Tibial artery (tissue), 4 donors: ENCODE results near the gene NABP1.

ENCODE experiments used
- DNase-seq, 2 donors: peaks; one replicate each; pipeline ENCODE4 v3.0.0-alpha.2; 2019
- H3K27ac ChIP-seq, 2 donors: fragments of 200-600 bp; sonication (generic) in 1 of 2; 1 replicate in 1 of 2; 2 replicates in 1 of 2; pipeline ENCODE4 v1.5.1; 2018 to 2019; ENCODE audit warnings: mild to moderate bottlenecking in 1 of 2
- H3K27me3 ChIP-seq, 2 donors: fragments of 200-600 bp; sonication (generic) in 1 of 2; one replicate each; pipeline versions ENCODE4 v1.5.1 to v1.6.0; 2016 to 2019
- H3K36me3 ChIP-seq, 3 donors: fragments of 200-600 bp; sonication (generic) in 2 of 3; one replicate each; pipeline ENCODE4 v1.5.1; 2016 to 2019; ENCODE audit warnings: mild to moderate bottlenecking in 2 of 3
- H3K4me1 ChIP-seq, 4 donors: fragments of 200-600 bp; sonication (generic) in 2 of 4; 1 replicate in 3 of 4; 2 replicates in 1 of 4; pipeline ENCODE4 v1.5.1; 2016 to 2019
- H3K4me3 ChIP-seq, 2 donors: fragments of 200-600 bp; sonication (generic) in 1 of 2; 1 replicate in 1 of 2; 2 replicates in 1 of 2; pipeline ENCODE4 v1.5.1; 2018 to 2019; ENCODE audit warnings: mild to moderate bottlenecking in 2 of 2
- H3K9me3 ChIP-seq, 3 donors: fragments of 200-600 bp; sonication (generic) in 1 of 3; one replicate each; pipeline ENCODE4 v1.5.1; 2016 to 2019
- intact Hi-C: fragments of 100-400 bp; cut with DNase I; formaldehyde crosslinking; loops from one replicate; pipeline ENCODE4 v1.15.0; 2023; ENCODE audit warnings: low total_unique reads
- TF ChIP-seq, protein P1 (sequence below), 2 experiments: fragments of 200-600 bp in 1 of 2; fragments of 450-650 bp in 1 of 2; IDR thresholded peaks; one replicate each; pipeline ENCODE4 v1.5.1; 2017 to 2019; ENCODE audit warnings: antibody characterized with exemption in 2 of 2, mild to moderate bottlenecking in 1 of 2, moderate library complexity in 1 of 2

NABP1 gene, protein sequence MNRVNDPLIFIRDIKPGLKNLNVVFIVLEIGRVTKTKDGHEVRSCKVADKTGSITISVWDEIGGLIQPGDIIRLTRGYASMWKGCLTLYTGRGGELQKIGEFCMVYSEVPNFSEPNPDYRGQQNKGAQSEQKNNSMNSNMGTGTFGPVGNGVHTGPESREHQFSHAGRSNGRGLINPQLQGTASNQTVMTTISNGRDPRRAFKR

DNA sequence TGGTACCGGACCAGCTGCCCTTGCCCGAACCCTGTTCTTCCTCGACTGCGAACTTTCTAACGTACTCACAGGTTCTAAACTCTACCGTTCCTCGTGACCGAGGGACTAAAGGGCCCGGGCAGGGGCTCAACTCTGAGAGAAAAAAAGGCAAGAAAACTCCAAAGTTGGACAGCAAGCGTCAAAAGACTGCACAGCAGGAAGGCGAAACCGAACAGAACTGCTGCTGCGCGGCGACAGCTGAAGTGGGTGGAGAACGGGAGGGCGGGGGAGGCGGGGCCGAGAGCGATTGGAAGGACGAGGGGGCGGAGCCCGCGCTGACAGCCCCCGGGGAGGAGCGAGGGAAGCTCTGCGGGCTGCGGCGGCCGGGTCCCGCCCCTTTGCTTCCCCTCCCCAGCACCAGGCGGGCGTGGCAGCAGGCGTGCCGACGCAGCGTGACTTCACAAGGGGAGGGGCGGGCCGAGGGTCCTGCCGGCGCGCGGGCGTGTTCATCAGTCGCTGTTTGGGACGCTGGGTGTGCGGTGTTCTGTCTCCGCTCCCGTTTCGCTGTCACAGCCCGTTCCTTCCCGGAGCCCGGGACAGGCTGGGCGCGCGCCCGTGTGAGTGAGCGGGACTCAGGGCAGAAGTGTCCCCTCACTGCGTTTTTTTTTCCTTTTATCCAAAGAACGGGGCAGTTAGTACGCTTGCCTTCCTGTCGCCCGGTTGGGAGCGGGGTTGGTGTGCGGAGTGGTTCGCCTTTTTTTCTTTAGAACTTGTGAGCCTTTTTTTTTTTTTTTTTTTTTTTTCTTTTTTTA, at the start of gene NABP1:
Gene NABP1, plus strand, starts transcription at position 491 of the 791 bp plus-strand sequence. CDS start 479 bp downstream, outside the sequence.
- Histone ChIP-seq H3K4me3 (peak within 1 kb of the TSS; percentile 63 to 70), H3K9me3 (no peaks in the 10 kb centered on the region), H3K4me1 (peaks cover 0 to 39% (median 8%) of the 10 kb centered on the region in 4 donors), H3K27ac (peak within 1 kb of the TSS; percentile 94 to 95), H3K27me3 (no peaks in the 10 kb centered on the region), H3K36me3 (peaks cover 0 to 5% (median 2%) of the 10 kb centered on the region in 3 donors)
- TF ChIP-seq, protein P1, sequence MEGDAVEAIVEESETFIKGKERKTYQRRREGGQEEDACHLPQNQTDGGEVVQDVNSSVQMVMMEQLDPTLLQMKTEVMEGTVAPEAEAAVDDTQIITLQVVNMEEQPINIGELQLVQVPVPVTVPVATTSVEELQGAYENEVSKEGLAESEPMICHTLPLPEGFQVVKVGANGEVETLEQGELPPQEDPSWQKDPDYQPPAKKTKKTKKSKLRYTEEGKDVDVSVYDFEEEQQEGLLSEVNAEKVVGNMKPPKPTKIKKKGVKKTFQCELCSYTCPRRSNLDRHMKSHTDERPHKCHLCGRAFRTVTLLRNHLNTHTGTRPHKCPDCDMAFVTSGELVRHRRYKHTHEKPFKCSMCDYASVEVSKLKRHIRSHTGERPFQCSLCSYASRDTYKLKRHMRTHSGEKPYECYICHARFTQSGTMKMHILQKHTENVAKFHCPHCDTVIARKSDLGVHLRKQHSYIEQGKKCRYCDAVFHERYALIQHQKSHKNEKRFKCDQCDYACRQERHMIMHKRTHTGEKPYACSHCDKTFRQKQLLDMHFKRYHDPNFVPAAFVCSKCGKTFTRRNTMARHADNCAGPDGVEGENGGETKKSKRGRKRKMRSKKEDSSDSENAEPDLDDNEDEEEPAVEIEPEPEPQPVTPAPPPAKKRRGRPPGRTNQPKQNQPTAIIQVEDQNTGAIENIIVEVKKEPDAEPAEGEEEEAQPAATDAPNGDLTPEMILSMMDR (IDR thresholded peaks at IDR 0.05): no peak
- intact Hi-C loops: no loop called here
- peak; percentile 98 to 99 for DNase-seq

DNA sequence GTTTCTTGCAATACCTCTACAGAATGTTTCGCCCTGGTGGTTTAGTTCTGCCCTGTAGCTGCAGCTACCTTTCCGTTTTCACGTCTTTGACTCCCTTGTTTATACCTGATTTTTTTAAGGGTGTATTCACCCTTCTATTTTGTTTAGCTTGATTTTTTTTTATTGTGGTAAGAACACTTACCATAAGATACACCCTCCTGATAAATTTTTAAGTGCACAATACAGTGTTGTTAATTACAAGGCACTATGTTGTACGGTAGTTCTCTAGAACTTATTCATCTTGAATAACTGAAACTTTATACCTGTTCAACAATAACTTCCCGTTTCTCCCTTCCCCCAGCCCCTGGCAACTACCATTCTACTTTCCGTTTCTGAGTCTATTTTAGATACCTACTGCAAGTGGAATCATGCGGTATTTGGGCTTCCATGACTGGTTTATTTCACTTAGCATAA, 48.9 kb upstream of the NABP1 start:
- Histone ChIP-seq H3K9me3 (no peaks in the 10 kb centered on the region), H3K36me3 (no peaks in the 10 kb centered on the region), H3K27me3 (no peaks in the 10 kb centered on the region), H3K27ac (no peak overlapping the region), H3K4me1 (peaks cover 0 to 6% (median 2%) of the 10 kb centered on the region in 4 donors), H3K4me3 (no peak overlapping the region)
- intact Hi-C loops: no loop called here
- TF ChIP-seq, protein P1 (IDR thresholded peaks at IDR 0.05): no peak
- no peak for DNase-seq

DNA sequence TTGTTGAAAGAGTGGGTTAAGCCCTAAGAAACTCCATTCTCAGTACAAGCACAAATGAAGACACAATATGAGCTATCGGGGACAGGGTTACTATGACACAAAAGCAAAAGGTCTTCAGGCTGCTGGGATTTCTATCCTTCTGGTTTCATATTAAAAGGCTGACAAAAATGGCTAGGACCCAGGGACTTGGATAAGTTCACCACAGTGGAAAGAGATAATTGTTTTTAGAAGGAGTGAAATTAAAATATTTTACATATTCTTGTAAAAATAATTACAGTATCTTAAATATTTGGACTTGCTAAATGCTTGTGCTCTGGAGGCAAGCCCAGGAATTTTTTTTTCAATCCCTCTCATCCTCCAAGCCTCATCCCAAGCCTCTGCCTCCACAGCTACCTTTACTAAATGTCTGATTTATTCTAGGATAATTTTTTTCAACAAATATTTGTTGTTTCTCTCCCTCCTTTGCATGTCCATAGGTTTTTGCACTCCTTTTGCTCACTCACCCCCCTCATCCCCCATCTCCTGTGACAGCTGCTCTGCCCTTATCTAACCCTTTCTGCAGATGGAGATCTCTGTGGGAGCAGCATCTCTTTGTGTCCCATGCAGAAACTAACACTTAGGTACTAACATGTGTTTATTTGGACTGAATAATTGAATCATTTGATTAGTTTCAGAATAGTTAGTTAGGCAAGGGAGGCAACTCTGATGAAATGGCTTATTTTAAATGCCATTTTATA, 47.8 kb upstream of the NABP1 start:
- Histone ChIP-seq H3K27me3 (no peaks in the 10 kb centered on the region), H3K4me3 (no peak overlapping the region), H3K9me3 (no peaks in the 10 kb centered on the region), H3K27ac (no peak overlapping the region), H3K36me3 (no peaks in the 10 kb centered on the region), H3K4me1 (peaks cover 0 to 7% (median 2%) of the 10 kb centered on the region in 4 donors)
- DNase-seq: no peak
- TF ChIP-seq, protein P1 (IDR thresholded peaks at IDR 0.05): no peak
- intact Hi-C loops: no loop called here

DNA sequence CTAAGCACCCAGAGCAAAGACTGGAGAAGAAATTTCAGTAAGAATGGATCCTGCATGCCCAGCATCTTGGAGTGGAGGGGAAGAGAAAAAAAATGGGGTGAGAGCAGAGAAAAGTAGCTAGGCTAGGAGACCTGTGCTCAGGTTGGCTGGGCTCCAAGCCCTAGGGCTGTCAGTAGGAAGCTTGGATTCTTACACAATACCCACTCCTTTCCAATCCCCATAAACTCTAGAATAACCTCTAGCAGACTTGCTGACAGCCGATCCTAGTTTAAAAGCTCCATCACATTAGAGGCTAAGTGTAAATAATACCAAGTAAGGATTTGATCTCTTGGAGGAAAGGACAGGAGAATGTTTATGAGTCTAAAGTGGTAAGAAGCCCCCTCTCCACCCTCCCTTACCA, 46.2 kb upstream of the NABP1 start:
- peak in 1 of 2 donors; percentile 31 for DNase-seq
- H3K4me3 ChIP-seq: no peak overlapping the region
- no peaks in the 10 kb centered on the region for H3K36me3 ChIP-seq
- TF ChIP-seq, protein P1 (IDR thresholded peaks at IDR 0.05): no peak
- H3K27me3 ChIP-seq: no peaks in the 10 kb centered on the region
- peaks cover 0 to 23% (median 9%) of the 10 kb centered on the region in 4 donors for H3K4me1 ChIP-seq
- H3K9me3 ChIP-seq: no peaks in the 10 kb centered on the region
- no peak overlapping the region for H3K27ac ChIP-seq
- intact Hi-C loops: no loop called here

DNA sequence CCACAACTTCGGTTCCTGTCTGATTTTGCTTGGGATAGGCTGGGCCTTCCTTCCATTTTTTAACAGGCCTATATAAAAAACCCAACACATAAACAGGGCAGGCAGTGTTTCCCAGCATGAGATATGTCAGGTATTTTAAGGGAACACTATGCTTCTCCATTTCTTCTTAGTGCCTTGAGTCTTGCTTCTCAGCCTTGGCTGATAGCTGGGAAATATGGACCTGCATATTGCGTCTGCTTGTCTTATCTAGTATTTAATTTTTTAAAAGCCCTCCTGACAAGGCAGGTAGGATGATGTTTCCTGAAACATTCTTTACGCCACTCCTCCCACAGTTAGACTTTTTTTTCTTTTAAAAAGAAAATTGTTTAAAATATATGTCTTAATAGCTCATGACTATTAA, 45.5 kb upstream of the NABP1 start:
- intact Hi-C loops: no loop called here
- TF ChIP-seq, protein P1 (IDR thresholded peaks at IDR 0.05): no peak
- H3K9me3 ChIP-seq: no peaks in the 10 kb centered on the region
- no peak overlapping the region for H3K4me3 ChIP-seq
- H3K36me3 ChIP-seq: no peaks in the 10 kb centered on the region
- no peak overlapping the region for H3K27ac ChIP-seq
- DNase-seq: no peak
- no peaks in the 10 kb centered on the region for H3K27me3 ChIP-seq
- peaks cover 0 to 30% (median 11%) of the 10 kb centered on the region in 4 donors for H3K4me1 ChIP-seq
